ENCODE data around the gene DENND1A.

Gene DENND1A

DNA sequence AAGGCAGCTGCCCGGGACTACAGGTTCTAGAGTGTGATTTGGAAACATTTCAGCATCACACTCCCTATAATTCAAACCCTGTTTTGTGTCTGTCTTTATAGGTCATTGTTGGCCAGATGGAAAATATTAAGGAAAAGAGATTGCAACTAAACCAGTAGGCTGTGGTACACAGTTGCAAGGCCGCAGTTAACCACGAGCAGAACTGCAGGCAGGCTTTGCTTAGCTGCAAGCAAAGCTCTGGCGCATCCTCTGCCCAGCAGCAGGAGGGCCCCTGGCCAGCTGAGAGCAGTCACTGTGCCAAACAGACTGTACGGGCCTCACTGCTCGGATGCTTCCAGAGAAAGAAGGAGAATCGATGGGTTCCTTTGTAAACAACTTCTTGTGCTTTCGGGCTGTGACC lies 204.5 kb downstream of the DENND1A start:
- FAIRE-seq, result no peak
- TF ChIP-seq, protein P1, sequence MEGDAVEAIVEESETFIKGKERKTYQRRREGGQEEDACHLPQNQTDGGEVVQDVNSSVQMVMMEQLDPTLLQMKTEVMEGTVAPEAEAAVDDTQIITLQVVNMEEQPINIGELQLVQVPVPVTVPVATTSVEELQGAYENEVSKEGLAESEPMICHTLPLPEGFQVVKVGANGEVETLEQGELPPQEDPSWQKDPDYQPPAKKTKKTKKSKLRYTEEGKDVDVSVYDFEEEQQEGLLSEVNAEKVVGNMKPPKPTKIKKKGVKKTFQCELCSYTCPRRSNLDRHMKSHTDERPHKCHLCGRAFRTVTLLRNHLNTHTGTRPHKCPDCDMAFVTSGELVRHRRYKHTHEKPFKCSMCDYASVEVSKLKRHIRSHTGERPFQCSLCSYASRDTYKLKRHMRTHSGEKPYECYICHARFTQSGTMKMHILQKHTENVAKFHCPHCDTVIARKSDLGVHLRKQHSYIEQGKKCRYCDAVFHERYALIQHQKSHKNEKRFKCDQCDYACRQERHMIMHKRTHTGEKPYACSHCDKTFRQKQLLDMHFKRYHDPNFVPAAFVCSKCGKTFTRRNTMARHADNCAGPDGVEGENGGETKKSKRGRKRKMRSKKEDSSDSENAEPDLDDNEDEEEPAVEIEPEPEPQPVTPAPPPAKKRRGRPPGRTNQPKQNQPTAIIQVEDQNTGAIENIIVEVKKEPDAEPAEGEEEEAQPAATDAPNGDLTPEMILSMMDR (IDR thresholded peaks at IDR 0.05; ENCODE audit: insufficient read depth, missing control alignments), result no peak
- no peak for DNase-seq (ENCODE audit: insufficient read length, low spot score)

DNA sequence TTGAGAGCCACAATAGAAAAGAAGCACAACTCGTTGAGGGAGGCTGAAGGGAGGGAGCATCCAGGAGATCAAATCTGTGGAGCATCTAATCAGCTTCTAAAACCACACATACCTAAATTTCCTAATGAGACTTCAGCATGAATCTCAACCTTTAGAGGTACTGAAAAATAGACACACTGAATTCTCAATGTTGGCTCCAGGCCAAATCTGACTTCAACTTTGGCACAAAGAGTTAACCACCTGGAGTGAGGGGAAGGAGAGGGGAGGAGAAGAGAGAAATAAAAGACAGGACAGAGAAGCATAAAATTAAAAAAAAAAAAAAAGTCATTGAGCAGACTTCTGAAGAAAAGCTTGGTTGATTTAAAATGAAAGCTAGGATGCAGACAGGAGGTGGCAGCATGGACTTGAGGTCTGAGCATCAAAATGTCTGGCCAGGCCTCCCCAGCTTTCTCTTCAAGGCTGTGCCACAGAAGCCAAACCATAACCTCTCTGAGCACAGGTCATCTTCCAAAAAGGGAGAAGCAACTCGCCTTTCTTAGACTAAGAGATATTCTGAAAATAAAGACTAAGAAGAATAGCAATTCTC lies 205.6 kb downstream of the DENND1A start:
- TF ChIP-seq, protein P1 (IDR thresholded peaks at IDR 0.05; ENCODE audit: insufficient read depth, missing control alignments), result no peak
- DNase-seq (ENCODE audit: insufficient read length, low spot score) (no peak), FAIRE-seq (no peak)

DNA sequence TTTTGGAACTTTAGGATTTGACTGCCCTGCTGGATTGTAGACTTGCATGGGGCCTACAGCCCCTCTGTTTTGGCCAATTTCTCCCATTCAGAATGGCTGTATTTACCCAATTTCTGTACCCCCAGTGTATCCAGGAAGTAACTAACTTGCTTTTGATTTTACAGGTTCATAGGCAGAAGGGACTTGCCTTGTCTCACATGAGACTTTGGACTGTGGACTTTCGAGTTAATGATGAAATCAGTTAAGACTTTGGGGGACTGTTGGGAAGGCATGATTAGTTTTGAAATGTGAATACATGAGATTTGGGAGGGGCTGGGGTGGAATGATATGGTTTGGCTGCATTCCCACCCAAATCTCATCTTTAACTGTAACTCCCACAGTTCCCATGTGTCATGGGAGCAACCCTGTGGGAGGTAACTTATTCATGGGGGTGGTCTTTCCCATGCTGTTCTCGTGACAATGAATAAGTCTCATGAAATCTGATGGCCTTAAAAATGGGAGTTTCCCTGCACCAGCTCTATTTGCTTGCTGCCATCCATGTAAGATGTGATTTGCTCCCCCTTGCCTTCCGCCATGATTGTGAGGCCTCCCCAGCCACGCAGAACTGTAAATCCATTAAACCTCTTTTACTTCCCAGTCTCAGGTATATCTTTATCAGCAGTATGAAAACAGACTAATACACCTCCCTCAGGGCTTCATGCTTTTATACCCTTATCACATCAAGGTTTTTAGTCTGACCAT lies 206.6 kb downstream of the DENND1A start:
- FAIRE-seq (no peak), DNase-seq (ENCODE audit: insufficient read length, low spot score) (no peak)
- TF ChIP-seq, protein P1 (IDR thresholded peaks at IDR 0.05; ENCODE audit: insufficient read depth, missing control alignments), result no peak

DNA sequence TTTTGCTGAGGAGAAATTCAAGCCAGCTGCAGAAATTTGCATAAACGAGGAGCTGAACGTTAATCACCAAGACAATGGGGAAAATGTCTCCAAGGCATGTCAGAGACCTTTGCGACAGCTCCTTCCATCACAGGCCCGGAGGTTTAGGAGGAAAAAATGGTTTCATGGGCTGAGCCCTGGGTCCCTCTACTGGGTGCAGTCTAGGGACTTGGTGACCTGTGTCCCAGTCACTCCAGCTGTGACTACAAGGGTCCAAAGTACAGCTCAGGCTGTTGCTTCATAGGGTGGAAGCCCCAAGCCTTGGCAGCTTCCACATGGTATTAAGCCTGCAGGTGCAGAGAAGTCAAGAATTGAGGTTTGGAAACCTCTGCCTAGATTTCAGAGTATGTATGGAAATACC lies 207.5 kb downstream of the DENND1A start:
- TF ChIP-seq, protein P1 (IDR thresholded peaks at IDR 0.05; ENCODE audit: insufficient read depth, missing control alignments), result no peak
- DNase-seq (ENCODE audit: insufficient read length, low spot score) (no peak), FAIRE-seq (no peak)

DNA sequence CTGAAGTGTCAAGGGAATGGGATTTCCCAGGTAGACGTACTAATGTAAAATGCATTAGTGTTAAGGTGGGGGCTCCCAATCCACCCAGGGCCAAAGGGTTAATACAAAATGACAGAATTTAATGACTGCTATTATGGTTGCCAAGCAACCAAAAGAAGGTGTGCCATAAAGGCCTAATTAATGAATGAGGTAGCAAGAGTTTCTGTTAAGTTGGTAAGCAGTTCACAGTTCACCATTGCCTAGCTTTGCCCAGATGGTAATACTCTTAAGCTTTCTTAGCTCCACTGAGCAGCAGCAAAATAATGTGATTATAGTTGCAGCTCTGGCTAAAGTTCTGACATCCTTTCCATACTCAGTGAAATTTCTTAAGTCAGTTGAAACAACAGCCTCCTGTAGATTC lies 211.7 kb downstream of the DENND1A start:
- FAIRE-seq (peak; percentile 94), DNase-seq (ENCODE audit: insufficient read length, low spot score) (no peak)
- TF ChIP-seq, protein P1 (IDR thresholded peaks at IDR 0.05; ENCODE audit: insufficient read depth, missing control alignments), result no peak

DNA sequence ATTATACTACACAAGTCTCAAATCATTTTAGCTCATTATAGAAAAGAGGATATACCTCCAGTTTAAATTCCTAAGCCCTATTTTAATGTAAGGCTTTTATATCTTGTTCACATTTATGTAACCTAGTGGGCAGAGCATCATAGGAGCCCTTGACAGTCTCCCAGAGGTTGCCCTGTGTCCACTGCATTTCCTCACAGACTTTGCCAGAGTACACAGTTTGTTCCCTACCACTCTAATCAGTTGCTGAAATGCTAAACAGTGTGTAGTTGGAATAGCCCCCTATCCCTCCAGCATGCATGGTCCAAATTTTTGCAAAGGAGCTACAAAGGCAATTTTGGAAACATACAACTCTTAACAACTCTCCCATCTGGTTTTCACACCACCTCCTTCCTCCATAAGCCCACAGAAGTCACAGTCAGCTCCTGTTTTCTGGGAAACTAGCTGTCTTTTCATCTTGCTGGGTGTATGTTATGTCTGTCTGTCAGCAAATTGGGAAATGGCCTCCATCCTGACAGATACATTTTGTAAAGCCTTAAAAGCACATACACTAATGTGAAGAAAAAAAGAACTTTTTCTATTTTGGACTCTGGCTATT lies 212.2 kb downstream of the DENND1A start:
- DNase-seq (ENCODE audit: insufficient read length, low spot score) (no peak), FAIRE-seq (no peak)
- TF ChIP-seq, protein P1 (IDR thresholded peaks at IDR 0.05; ENCODE audit: insufficient read depth, missing control alignments), result no peak

All from D721Med (cell line).